ENCODE results near the gene TRABD2A.

TRABD2A gene

DNA sequence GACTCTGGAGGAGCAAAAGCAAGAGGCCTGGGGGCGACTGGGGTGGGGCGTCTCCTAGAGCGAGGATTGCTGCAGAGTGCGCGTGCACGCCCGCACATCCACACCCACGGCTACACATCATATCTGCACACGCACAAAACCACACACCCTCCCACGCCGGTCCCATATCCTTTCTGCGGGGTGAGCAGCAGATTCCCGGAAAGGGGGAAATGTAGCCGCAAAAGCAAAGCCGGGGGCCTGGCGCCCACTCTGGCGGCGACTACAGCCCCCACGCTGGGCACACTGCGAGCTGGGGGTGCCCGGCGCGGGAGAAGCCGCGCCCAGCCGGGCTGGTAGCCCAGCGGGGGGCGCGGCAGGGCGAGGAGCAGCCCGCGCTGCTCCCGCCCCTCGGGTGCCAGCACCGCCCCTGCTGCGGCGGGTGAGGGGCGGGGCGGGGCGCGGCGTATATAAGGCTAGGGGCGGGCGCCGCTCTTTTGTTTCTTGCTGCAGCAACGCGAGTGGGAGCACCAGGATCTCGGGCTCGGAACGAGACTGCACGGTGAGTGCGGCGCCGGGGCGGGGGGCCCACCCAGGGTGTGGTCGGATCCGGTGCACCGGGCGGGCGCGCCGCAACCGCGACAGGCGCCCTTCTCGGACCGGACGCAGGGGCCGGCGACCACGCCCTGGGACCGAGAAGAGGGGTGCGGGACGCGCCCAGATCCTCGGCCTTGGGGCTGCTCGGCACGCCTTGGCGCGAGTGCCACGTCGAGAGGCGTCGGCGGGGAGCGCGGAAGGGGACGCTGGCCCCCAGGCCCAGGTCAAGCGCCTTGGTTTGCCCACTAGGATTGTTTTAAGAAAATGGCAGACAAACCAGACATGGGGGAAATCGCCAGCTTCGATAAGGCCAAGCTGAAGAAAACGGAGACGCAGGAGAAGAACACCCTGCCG lies 24.6 kb upstream of the TRABD2A start, which contains the start of gene TMSB10:
TMSB10 (plus strand) TSS at position 476 of the 927 bp plus-strand sequence.
- peak in 3 of 4 experiments; percentile 80 to 93 (median 83) for DNase-seq (ENCODE audit: low read depth in 4 of 4, low spot score in 1 of 4)

- no peak for DNase-seq (ENCODE audit: low read depth in 4 of 4, low spot score in 1 of 4)
Observed at GRCh38 chr2:84904717-84905174, 23.9 kb upstream of the TRABD2A start.

GRCh38 chr2:84904151-84904550 lies 23.3 kb upstream of the TRABD2A start:
- no peak for DNase-seq (ENCODE audit: low read depth in 4 of 4, low spot score in 1 of 4)

GRCh38 chr2:84902526-84902925 lies 21.6 kb upstream of the TRABD2A start:
- no peak for DNase-seq (ENCODE audit: low read depth in 4 of 4, low spot score in 1 of 4)

DNA sequence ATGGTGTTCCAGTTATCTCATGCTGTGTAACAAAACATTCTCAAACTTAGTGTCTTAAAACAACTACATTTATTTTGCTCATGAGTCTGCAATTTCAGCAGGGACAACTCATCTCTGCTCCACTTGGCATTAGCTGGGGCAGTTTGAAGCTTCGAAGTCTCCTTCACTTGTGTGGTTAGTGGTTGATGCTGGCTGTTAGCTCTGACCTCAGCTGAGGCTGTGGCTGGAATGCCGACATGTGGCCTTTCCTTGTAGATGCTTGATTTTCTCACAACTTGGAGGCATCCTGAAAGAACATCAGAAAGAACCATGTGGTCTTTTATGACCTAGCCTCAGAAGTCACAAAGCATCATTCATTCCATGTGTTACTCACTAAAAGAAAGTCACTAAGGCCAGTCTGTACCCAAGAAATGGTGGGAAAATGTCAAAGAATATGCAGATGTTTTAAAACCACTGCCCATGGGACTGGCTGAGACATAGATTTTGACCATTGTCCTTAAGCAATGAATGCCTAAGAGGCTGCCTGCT lies 20.8 kb upstream of the TRABD2A start:
- no peak for DNase-seq (ENCODE audit: low read depth in 4 of 4, low spot score in 1 of 4)

DNA sequence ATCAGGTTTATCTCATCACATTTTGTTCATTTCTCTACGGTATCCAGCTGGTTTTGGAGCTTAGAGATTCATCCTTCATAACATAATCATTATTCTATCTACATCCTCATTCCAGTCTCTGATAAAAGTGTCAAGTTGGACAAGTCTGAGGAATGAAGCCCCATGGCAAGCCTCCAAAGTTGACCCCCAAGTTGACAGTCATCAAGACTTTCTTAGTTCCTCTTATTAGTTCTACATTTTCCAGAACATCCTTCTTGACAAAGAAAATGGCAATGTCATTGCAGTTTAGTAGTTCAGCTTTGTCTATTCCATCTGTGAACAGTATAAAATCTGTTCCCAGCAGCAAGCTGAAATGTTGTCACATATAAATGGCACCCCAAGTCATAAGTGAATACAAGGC lies 20.1 kb upstream of the TRABD2A start:
- DNase-seq (ENCODE audit: low read depth in 4 of 4, low spot score in 1 of 4): no peak

DNA sequence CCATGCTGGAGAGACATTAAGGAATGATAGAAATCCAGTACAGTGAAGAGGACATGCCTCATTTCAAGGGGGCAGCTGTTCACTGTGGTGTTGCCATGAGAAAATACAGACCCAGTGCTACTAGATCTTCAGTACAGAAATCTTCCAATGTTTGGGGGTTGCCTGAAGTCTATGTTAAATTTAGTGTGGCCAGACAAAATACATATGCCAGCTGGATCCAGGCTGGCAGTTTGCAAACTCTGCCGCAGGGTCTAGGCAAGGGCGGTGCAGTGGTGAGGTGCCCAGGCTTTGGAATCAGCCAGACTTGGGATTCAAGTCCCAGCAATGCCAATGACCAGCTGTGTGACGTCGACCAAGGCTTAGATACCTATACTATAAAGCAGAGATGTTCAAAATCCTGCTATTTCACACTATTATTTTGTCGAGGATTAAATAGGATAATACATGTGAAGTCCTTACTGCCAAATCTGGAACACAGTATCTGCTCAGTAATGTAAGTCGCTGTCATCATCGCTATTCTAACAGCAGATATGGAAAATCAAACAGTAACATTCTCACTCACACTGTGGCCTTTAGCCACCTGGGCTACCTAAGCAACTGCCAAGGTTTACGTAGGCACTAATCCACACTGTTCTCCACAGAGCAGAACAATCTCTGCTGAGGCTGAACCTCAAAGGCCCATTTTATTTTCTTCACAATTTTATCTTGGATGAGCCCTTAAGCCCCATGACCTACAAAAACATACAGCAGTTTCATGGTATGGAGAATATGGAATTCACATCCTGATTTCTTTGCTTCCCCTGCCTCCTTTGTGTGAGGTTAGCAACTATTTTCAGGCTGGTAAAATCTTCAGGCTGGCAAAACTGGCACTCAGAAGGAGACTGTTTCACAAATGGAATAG lies 18.7 kb upstream of the TRABD2A start:
- DNase-seq (ENCODE audit: low read depth in 4 of 4, low spot score in 1 of 4): no peak

GRCh38 chr2:84897773-84898172 lies 16.9 kb upstream of the TRABD2A start:
- DNase-seq (ENCODE audit: low read depth in 4 of 4, low spot score in 1 of 4): no peak

- DNase-seq (ENCODE audit: low read depth in 4 of 4, low spot score in 1 of 4): no peak
Observed at GRCh38 chr2:84896567-84896966, 15.7 kb upstream of the TRABD2A start.

DNA sequence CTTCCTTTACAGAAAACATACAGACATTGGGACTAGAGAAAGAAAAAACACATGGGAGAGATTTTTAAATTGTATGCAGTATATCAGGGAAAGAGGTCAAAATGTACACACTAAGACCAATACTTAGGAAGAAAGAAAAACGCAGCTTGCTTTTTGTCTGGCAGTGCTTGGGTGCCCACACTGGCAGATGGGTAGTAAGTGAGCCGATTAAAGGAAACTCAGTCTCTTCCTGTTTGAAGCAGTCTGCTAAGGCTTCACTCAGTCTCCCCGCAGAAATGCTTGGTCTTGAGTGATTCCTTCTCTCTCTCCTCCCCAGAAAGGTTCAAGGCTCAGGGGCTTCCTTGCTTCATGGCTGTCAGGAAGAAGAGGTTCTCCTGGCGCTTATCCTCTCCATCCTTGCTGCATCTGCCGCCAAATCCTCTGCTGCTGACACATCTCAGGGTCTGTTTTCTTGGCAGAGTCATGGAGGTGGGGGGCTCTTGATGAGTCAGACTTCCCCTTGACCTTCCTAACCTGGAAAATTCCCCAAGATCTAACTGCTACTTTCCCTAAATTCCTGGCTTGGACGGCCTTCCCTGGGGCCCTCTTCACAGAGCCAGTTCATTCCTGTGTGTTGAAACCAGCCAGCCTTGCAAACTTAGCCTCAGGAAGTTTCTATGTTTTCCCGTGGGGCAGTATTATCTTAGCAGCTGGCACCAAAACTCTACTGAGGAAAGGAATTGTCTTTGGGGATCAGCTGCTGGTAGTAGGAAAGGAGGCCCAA lies 14.1 kb upstream of the TRABD2A start:
- no peak for DNase-seq (ENCODE audit: low read depth in 4 of 4, low spot score in 1 of 4)

DNA sequence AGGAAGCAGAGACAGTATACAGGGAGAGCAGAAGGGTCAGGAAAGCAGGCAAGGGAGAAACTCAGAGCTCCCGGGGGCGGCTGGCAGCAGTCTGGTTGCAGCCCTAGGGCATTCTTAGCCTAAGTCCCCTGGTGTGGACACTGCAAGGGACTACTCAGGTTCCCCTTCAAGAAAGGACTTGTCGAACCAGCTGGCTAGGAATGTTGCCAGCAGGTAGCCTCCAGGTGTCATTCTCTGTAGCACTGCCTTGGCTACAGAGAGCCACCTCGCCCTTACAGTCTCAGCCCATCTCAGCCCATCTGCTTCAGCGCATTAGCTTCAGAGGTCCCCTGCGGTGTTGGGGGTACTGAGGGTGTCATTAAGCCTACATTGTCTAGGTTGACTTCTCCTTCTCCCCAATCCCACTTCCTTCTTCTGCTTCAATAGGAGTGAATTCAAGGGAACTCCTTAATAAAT lies 13.3 kb upstream of the TRABD2A start:
- no peak for DNase-seq (ENCODE audit: low read depth in 4 of 4, low spot score in 1 of 4)

DNA sequence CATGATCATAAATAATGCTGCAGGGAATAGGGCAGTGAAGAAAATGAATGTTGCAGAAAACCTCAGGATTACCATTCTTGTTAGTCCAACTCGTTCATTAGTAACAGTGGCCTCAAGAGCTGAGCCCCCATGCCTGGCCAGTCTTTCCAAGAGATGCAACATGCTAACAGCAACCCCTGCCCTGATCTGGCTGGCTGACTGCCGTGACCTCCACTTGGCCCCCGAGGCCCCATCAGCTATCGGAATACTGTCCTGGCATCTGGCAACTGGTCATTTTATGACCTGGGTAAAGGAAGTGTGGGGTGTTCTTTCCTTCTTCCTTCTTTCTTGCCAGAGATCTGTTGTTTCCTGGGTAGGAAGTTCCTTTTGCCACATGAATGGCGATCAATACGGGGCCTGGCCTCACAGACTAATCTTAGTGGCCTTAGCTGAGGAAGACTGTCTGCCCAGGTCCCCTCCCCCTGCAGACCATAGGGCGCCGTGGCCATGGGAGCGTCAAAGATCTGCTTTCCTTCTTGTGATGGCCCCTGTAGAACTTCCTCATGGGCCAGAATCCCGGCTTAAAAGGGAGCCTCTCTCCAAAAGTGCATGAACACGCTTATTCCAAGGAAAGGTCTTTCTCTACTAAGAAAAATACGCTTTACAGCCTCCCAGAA lies 10.6 kb upstream of the TRABD2A start:
- DNase-seq (ENCODE audit: low read depth in 4 of 4, low spot score in 1 of 4): no peak

- no peak for DNase-seq (ENCODE audit: low read depth in 4 of 4, low spot score in 1 of 4)
Observed at GRCh38 chr2:84889332-84889731, 8.4 kb upstream of the TRABD2A start.

GRCh38 chr2:84888401-84889276 lies 7.8 kb upstream of the TRABD2A start:
- DNase-seq (ENCODE audit: low read depth in 4 of 4, low spot score in 1 of 4): no peak

DNA sequence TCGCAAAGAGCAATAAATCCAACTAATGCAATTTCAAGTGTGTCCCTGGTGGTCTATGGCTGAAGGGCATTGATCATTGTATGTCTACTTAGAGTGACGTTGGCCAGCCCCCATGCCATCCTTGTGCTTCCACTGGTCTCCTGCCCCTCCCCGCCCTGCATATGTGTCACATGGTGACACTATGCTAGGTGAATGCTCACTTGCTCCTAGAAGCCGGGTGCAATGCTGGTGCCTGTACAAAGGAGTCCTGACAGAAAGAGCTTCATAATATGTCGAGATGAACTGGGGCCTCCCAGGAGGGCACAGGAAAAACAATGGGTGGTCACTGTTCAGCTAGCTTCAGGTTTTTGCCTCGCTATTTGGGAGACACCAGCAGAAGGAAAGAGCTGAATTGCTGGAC lies 5.9 kb upstream of the TRABD2A start:
- DNase-seq (ENCODE audit: low read depth in 4 of 4, low spot score in 1 of 4): no peak

DNA sequence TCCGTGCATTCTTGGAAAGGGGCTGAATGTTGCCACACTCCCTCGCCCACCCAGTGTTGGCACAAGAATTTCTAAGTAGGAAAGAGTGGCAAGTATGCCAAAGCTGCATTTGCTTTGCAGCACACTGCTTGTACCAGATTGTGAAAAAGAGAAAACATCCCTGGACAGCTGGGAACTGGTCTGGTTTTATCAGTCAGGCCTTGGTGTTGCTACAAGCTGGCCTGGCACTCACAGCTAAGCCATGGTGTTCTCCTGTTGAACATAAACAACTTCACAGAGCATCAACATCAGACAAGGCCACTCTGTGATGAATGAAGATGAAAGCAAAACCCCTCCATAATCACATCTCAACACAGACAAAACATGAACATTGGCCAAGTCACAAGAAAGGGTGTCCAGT lies 4.2 kb upstream of the TRABD2A start:
- DNase-seq (ENCODE audit: low read depth in 4 of 4, low spot score in 1 of 4): no peak

DNA sequence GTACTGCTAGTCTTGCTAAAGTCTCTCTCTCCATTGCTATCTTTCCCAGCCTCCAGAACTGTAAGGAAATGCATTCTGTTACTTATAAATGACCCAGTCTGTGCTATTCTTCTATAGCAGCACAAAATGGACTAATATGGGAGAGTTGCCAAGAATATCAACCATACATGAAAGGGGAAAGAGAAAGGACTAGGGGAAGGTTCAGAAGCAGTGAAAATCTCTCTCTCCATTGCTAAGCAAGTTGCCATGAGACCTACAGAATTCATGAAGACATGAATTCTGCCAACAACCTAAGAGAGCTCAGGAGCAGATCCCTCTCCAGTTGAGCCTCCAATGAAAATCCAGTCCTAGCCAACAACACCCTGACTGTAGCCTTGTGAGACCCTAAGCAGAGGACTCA lies 3.6 kb upstream of the TRABD2A start:
- DNase-seq (ENCODE audit: low read depth in 4 of 4, low spot score in 1 of 4): no peak

GRCh38 chr2:84882775-84883550 lies 2.1 kb upstream of the TRABD2A start:
- DNase-seq (ENCODE audit: low read depth in 4 of 4, low spot score in 1 of 4): no peak

- DNase-seq (ENCODE audit: low read depth in 4 of 4, low spot score in 1 of 4): no peak
Observed at GRCh38 chr2:84882414-84882738, 1.5 kb upstream of the TRABD2A start.
